ENCODE results near the gene PCF11.

GRCh38 chr11:83172551-83172950 is 15.6 kb downstream of the PCF11 start:
- TF ChIP-seq CTCF (IDR thresholded peaks at IDR 0.05; ENCODE audit: poor library complexity, severe bottlenecking) (no peak), POLR2AphosphoS5 (IDR thresholded peaks at IDR 0.05) (no peak), MXI1 (conservative IDR thresholded peaks at IDR 0.05; ENCODE audit: poor library complexity, severe bottlenecking) (no peak), TAF1 (IDR thresholded peaks at IDR 0.05; ENCODE audit: low read depth) (no peak), RAD21 (conservative IDR thresholded peaks at IDR 0.05) (no peak), EZH2 (IDR thresholded peaks at IDR 0.05; ENCODE audit: borderline replicate concordance, insufficient read depth, low read length, poor library complexity, severe bottlenecking) (no peak), EP300 (conservative IDR thresholded peaks at IDR 0.05; ENCODE audit: poor library complexity, severe bottlenecking) (no peak)
